Duodenal mucosa (tissue), 2 donors: ENCODE results near the gene NECAB2.

ENCODE experiments used
- H3K27ac ChIP-seq: one replicate; pipeline ENCODE4 v1.7.0; 2013; ENCODE audit warnings: low read depth, low read length
- H3K27me3 ChIP-seq, 2 donors: one replicate each; pipeline ENCODE4 v1.7.0; 2013; ENCODE audit warnings: low read length in 2 of 2, control low read depth in 1 of 2; ENCODE audit not compliant: insufficient read depth in 2 of 2, control insufficient read depth in 1 of 2
- H3K36me3 ChIP-seq, 2 donors: one replicate each; pipeline ENCODE4 v1.7.0; 2013; ENCODE audit warnings: low read length in 2 of 2, control low read depth in 1 of 2; ENCODE audit not compliant: insufficient read depth in 2 of 2, control insufficient read depth in 1 of 2
- H3K4me1 ChIP-seq, 2 donors: one replicate each; pipeline ENCODE4 v1.7.0; 2013; ENCODE audit warnings: low read length in 2 of 2, control low read depth in 1 of 2; ENCODE audit not compliant: insufficient read depth in 2 of 2, control insufficient read depth in 1 of 2
- H3K4me3 ChIP-seq, 2 donors: one replicate each; pipeline ENCODE4 v1.7.0; 2013; ENCODE audit warnings: low read length in 2 of 2, low read depth in 1 of 2
- H3K9ac ChIP-seq, 2 donors: one replicate each; pipeline ENCODE4 v1.7.0; 2013; ENCODE audit warnings: low read length in 2 of 2, low read depth in 1 of 2
- H3K9me3 ChIP-seq, 2 donors: one replicate each; pipeline ENCODE4 v1.7.0; 2013; ENCODE audit warnings: low read length in 2 of 2, control low read depth in 1 of 2; ENCODE audit not compliant: control insufficient read depth in 1 of 2

The NECAB2 gene

DNA sequence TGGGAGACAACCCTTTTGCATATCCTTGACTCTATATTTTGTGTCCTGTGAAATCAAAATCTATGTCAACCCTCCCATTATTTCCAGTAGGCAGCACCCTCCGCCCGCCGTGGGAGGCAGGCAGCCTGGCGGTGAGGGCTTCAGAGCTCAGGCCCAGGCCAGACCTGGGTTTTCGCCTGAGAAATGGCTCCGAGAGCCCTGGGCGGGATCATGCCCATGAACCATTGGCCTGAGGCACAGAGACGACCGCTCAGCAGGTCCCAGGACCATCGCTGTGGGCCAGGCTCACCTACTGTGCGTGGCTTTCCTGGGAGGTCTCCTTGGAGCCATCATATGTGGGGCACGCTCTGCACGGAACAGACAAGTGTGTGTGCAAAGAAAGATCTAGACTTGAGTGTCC lies 80.8 kb downstream of the NECAB2 start:
- H3K4me1 ChIP-seq, result no peaks in the 10 kb centered on the region
- H3K9ac ChIP-seq, result no peak overlapping the region
- peaks cover 3 to 41% of the 10 kb centered on the region in 2 donors for H3K36me3 ChIP-seq
- no peaks in the 10 kb centered on the region for H3K9me3 ChIP-seq
- H3K27ac ChIP-seq, result no peak overlapping the region
- no peak overlapping the region for H3K4me3 ChIP-seq
- H3K27me3 ChIP-seq, result peaks cover 3 to 7% of the 10 kb centered on the region in 2 donors

DNA sequence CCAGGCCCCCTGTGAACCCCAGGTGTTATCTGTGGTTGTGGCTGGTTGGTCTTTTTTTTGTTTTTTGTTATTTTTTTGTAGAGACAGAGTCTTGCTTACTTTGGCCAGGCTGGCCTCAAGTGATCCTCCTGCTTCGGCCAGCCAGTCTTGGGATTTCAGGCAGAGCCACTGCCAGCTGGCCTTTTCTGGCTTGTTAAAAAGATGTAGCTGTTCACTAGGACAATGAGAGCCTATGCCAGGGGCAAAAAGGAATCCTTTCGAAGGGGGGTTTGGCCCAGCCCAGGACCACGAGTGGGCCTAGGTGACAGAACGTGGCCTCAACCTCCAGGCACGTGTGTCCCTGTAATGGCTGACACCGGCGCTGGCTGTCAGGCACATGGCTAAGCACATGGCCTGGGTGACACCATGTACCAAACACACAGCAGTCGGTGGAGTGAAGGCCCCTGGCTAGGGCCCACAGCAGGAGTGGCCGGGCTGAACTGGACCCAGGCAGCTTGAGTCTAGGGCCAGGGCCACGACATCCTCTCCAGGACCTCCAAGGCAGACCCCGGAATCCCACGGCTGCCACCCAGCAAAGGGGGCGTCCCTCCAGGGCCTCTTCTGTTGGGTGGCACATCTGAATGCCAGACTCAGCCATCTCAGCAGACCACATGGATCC lies 81.5 kb downstream of the NECAB2 start:
- no peak overlapping the region for H3K27ac ChIP-seq

DNA sequence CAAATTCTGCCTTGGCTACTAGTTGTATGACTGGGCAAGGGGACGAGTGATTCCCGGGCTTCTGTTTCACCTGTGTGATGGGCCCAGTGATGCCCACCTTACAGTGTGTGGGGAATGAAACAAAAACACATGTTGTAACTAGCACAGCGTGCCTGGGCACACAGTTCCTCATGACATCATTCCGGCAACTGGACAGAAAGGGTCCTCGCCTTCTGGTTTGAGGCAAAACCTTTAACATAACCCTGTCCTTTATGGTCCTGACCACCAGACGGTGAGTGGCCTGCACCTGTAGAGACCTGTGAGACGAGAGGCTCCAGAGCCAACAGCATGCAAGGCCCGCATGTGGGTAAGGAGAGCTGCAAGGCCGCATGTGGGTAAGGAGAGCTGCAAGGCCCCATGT lies 82.3 kb downstream of the NECAB2 start:
- Histone ChIP-seq H3K27ac (no peak overlapping the region), H3K9me3 (no peaks in the 10 kb centered on the region), H3K36me3 (peaks cover 15 to 55% of the 10 kb centered on the region in 2 donors), H3K4me3 (no peak overlapping the region), H3K4me1 (no peaks in the 10 kb centered on the region), H3K27me3 (no peaks in the 10 kb centered on the region), H3K9ac (no peak overlapping the region)

More for the DNA sequence above, 81.5 kb downstream of the NECAB2 start:
- Histone ChIP-seq H3K36me3 (peaks cover 8 to 47% of the 10 kb centered on the region in 2 donors), H3K9me3 (no peaks in the 10 kb centered on the region), H3K4me1 (no peaks in the 10 kb centered on the region), H3K27me3 (peaks cover 0 to under 1% of the 10 kb centered on the region in 2 donors), H3K9ac (no peak overlapping the region), H3K4me3 (no peak overlapping the region)

DNA sequence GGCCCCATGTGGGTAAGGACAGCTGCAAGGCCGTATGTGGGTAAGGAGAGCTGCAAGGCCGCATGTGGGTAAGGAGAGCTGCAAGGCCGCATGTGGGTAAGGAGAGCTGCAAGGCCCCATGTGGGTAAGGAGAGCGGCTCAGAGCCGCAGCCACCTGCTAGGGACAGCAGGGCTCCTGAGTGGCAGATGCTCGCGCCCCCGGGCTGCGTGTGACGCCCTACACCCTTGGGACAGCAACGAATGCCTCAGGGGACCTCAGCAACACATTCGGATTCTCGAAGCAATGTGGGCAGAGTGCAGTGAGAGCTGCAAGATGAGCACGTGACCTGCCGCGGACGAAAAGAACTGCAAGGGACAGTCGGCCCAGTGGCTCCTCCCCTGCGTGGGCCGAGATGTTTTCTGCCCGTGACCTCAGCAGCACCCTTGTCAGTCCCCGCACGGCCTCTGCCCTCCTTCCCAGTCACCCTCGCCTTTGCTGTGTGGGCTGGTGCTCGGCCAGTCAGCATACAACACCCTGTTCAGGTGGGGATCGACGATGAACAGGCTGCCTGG lies 84.1 kb downstream of the NECAB2 start:
- Histone ChIP-seq H3K27me3 (no peaks in the 10 kb centered on the region), H3K36me3 (peaks cover 31 to 73% of the 10 kb centered on the region in 2 donors), H3K9me3 (no peaks in the 10 kb centered on the region), H3K4me3 (no peak overlapping the region), H3K9ac (no peak overlapping the region), H3K27ac (no peak overlapping the region), H3K4me1 (no peaks in the 10 kb centered on the region)
